ENCODE data around the gene SREBF2.

DNA sequence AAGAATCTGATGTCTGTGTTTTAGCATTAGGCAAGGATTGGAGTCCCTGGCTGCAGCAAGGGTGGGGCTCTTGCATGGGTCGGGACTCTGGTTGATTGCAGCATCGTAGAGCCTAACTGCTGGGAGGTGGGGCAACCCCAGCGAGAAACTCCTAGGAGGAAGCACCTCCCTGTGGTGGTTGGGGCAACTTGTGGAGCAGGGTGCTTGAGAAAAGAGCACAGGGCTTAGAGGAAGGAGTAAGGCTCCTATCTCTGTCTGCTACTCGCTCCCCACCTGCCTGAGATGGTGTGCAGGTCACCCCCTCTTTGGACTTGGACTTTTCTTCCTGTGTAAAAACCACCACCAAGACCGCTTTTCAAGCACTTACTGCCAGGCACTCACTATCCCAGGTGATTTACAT is 15.6 kb downstream of the SREBF2 start:
- TF ChIP-seq, protein P1, sequence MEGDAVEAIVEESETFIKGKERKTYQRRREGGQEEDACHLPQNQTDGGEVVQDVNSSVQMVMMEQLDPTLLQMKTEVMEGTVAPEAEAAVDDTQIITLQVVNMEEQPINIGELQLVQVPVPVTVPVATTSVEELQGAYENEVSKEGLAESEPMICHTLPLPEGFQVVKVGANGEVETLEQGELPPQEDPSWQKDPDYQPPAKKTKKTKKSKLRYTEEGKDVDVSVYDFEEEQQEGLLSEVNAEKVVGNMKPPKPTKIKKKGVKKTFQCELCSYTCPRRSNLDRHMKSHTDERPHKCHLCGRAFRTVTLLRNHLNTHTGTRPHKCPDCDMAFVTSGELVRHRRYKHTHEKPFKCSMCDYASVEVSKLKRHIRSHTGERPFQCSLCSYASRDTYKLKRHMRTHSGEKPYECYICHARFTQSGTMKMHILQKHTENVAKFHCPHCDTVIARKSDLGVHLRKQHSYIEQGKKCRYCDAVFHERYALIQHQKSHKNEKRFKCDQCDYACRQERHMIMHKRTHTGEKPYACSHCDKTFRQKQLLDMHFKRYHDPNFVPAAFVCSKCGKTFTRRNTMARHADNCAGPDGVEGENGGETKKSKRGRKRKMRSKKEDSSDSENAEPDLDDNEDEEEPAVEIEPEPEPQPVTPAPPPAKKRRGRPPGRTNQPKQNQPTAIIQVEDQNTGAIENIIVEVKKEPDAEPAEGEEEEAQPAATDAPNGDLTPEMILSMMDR (IDR thresholded peaks at IDR 0.05) = no peak
- TF ChIP-seq POLR2A (IDR thresholded peaks at IDR 0.05) = no peak

All from uterus (tissue), 2 donors.